ENCODE results near the gene DCXR. TPM values are rescaled to one million over a fixed set of nuclear protein-coding genes. Genes with fewer than 3 reads are reported as not detected.

The DCXR gene
- total and polyA plus RNA-seq, 2 of the 13 experiments (the other 11 are each of a cell fraction or from before 2014, with no cell fraction given): 287 to 311 TPM

GRCh38 chr17:82053130-82053529 is 15.6 kb upstream of the DCXR start (continued):
- TF ChIP-seq THAP7 (CRISPR knock-in tag; IDR thresholded peaks at IDR 0.05): no peak
- no peak for TF ChIP-seq HNRNPH1 (optimal IDR thresholded peaks at IDR 0.05; ENCODE audit: low read depth, low read length)

GRCh38 chr17:82052638-82053059 is 15.2 kb upstream of the DCXR start:
- POLR2A ChIA-PET: interaction anchor here (0.7 to 3.4 kb wide), 4 partner anchors 9 to 324 kb away, joined by 3 to 33 read pairs (median 3); partner anchors contain the start of gene DCXR
- DNase-seq (ENCODE audit: low spot score) (no peak), FAIRE-seq (no peak), ATAC-seq (no peak)
- Histone ChIP-seq H3K9me3 (ENCODE audit: low read length) (no peaks in the 10 kb centered on the region), H3K4me1 (ENCODE audit: insufficient read depth, low read length) (peaks cover 57% of the 10 kb centered on the region), H2AFZ (ENCODE audit: low read length) (no peak overlapping the region), H3K27me3 (ENCODE audit: control insufficient read depth in 1 of 2, insufficient read depth in 2 of 2, low read length in 2 of 2) (no peaks in the 10 kb centered on the region; a peak in 2 of 5 replicates), H3K4me3 (replicated peaks in 1 of 3; ENCODE audit: insufficient read depth in 1 of 3, low read depth in 2 of 3, low read length in 3 of 3) (peak overlapping the region; percentile 76 to 99 (median 95)), H3K27ac (ENCODE audit: extremely low read length, insufficient read depth, low read length) (peak overlapping the region; percentile 64), H4K20me1 (ENCODE audit: insufficient read depth, low read length) (no peaks in the 10 kb centered on the region; the same call in 1 of the 2 replicates), H3K36me3 (replicated peaks in 1 of 2; ENCODE audit: control insufficient read depth in 1 of 2, insufficient read depth in 2 of 2, low read length in 2 of 2) (peaks cover 23 to 45% of the 10 kb centered on the region in 2 experiments), H3K79me2 (ENCODE audit: insufficient read depth, low read length) (peaks cover 37% of the 10 kb centered on the region), H3K9ac (ENCODE audit: insufficient read depth, low read depth, low read length) (peak overlapping the region; percentile 94), H3K4me2 (ENCODE audit: low read depth, low read length) (peak overlapping the region; percentile 92)
- CTCF ChIA-PET (ENCODE audit: low intra/inter-chr PET ratio, low total read pairs): no interaction called here
- intact Hi-C loops (cut with micrococcal nuclease; ENCODE audit: unreplicated experiment): loop anchor here (5.0 kb wide), 1 partner anchor 45 kb away; the partner anchor contains the start of gene FASN
- in situ Hi-C loops (cut with HindIII; ENCODE audit: extremely low pct_ligation_motif_present, low pct_unique_long_range_greater_than_20kb): no loop called here
- no TSS peak for BruUV-seq (replicated peaks)
- WGBS (ENCODE audit: low lambda C conversion rate): 7% methylated on average over 7 of the region's 19 CpGs
- no peak for TF ChIP-seq ZFAT (CRISPR knock-in tag; conservative IDR thresholded peaks at IDR 0.05)
- 0 out of 2 replicates have a peak, but pooled peaks have one; percentile 1 for TF ChIP-seq ZNF563 (CRISPR knock-in tag; IDR thresholded peaks at IDR 0.05)
- no peak for TF ChIP-seq THAP9 (CRISPR knock-in tag; IDR thresholded peaks at IDR 0.05; ENCODE audit: borderline replicate concordance)
- 0 out of 2 replicates have a peak, but pooled peaks have one; percentile 6 for TF ChIP-seq KDM5A (IDR thresholded peaks at IDR 0.05; ENCODE audit: borderline replicate concordance, low read length)
- 0 out of 2 replicates have a peak, but pooled peaks have one; percentile 55 for TF ChIP-seq SNAPC4 (CRISPR knock-in tag; IDR thresholded peaks at IDR 0.05)
- no peak for TF ChIP-seq POLR2AphosphoS2 (IDR thresholded peaks at IDR 0.05; ENCODE audit: low read depth, low read length)
- TF ChIP-seq HNRNPL (IDR thresholded peaks at IDR 0.05; ENCODE audit: low read depth, low read length): no peak
- no peak for TF ChIP-seq ZC3H4 (CRISPR knock-in tag; IDR thresholded peaks at IDR 0.05; ENCODE audit: borderline replicate concordance)
- TF ChIP-seq HBP1 (CRISPR knock-in tag; IDR thresholded peaks at IDR 0.05; ENCODE audit: low read depth): no peak
